HFF-Myc (cell line): ENCODE results near the gene IL16.
A peak's percentile ranks its signal among the peaks of the same experiment; 100 is the strongest.

Source experiments
- DNase-seq: peaks from one replicate; pipeline ENCODE4 v3.0.0-alpha.2; 2011; ENCODE audit warnings: low read depth; ENCODE audit errors: extremely low read depth
- H3K4me3 ChIP-seq: replicated peaks from 2 replicates; pipeline ENCODE4 v1.5.1; 2011; ENCODE audit warnings: low read depth, mild to moderate bottlenecking, control low read depth, low read length
- TF ChIP-seq, protein P1 (sequence below): IDR thresholded peaks from 2 replicates; pipeline ENCODE4 v1.5.1; 2012; ENCODE audit warnings: mild to moderate bottlenecking, low read depth, low read length, control low read depth; ENCODE audit errors: missing control alignments

Gene IL16

DNA sequence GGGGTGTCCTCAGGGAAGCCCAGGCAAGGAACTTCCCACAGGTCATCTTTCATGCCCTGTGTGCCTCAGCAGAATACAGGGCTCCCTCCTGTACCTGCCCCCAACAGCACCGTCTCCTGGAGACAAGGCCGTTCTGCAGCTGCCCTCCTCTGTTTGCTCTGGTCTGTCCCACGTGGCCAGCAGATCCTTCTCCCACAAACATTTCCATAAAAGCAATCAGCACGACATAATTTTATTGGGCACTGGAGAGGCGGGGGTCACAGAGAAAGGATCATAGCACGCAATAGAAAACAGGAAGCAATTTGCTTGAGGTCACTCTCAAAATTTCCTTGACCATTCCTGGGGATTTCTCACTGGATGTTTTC lies 97.8 kb downstream of the IL16 start:
- DNase-seq: no peak
- TF ChIP-seq, protein P1, sequence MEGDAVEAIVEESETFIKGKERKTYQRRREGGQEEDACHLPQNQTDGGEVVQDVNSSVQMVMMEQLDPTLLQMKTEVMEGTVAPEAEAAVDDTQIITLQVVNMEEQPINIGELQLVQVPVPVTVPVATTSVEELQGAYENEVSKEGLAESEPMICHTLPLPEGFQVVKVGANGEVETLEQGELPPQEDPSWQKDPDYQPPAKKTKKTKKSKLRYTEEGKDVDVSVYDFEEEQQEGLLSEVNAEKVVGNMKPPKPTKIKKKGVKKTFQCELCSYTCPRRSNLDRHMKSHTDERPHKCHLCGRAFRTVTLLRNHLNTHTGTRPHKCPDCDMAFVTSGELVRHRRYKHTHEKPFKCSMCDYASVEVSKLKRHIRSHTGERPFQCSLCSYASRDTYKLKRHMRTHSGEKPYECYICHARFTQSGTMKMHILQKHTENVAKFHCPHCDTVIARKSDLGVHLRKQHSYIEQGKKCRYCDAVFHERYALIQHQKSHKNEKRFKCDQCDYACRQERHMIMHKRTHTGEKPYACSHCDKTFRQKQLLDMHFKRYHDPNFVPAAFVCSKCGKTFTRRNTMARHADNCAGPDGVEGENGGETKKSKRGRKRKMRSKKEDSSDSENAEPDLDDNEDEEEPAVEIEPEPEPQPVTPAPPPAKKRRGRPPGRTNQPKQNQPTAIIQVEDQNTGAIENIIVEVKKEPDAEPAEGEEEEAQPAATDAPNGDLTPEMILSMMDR: peak; percentile 20
- no peak overlapping the region for H3K4me3 ChIP-seq

DNA sequence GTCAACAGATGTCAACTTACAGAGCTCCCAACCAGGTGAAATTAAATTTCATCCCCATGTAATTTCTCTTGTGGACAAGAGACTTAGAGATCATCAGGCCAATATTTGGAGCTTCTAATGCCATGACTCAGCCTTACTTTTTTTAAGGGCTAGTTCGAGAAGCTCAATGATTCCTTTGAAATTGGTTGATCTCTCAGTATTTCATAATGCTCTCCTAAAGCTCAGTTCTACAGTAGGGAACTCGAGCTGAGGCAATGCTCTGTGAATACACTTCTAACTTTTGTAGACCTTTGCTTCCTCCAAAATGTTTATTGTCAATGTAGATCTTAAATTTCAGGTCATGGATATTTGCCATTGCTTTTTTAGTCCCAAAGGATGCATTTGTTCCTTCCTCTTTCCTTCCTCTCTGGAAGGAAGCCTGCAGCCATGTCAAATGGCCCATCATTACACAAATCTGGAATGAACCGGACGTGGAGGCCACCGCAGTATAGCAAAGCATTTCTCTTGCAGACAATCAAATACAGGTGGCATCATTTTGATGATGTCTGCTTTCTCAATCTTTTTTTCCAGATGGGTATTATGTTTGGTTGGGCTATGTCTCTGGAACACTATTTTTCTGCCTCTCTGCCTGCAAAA lies 98.9 kb downstream of the IL16 start:
- no peak for DNase-seq
- no peak overlapping the region for H3K4me3 ChIP-seq
- TF ChIP-seq, protein P1: no peak

DNA sequence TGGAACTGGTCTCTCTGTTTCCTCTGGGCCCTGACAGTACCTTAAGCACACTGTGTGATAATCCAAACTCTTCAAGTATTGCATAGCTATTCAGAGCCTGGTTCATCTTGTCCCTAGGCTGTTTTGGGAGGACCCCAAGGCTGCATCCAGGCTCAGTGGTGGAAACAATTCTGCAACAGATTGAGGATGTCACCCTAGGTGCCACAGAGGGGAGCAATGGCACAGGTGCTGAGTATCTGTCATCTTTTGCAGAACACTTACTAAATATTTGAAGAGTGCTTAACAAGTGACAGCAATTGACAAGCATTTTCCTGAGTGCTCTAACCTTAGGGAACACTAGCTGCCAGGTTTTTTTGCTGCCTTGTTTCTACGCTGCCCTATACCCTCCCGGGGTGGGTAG lies 99.5 kb downstream of the IL16 start:
- no peak for DNase-seq
- no peak overlapping the region for H3K4me3 ChIP-seq
- TF ChIP-seq, protein P1: no peak

DNA sequence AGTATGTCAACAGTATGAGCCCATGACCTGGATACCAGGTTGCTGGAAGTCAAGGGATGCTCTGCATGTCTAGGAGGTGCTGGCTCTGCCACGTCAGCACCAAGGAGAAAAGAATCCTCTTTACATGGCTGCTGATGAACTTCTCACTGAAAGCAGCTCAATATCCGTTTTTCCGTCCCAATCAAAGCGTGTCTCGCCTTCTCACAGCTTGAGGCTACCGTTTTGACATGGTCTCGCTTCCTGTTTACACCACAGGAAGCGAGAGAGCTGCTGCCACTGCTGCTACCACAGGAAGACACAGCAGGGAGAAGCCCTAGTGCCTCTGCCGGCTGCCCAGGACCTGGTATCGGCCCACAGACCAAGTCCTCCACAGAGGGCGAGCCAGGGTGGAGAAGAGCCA lies 100.0 kb downstream of the IL16 start:
- H3K4me3 ChIP-seq: no peak overlapping the region
- TF ChIP-seq, protein P1: no peak
- no peak for DNase-seq

DNA sequence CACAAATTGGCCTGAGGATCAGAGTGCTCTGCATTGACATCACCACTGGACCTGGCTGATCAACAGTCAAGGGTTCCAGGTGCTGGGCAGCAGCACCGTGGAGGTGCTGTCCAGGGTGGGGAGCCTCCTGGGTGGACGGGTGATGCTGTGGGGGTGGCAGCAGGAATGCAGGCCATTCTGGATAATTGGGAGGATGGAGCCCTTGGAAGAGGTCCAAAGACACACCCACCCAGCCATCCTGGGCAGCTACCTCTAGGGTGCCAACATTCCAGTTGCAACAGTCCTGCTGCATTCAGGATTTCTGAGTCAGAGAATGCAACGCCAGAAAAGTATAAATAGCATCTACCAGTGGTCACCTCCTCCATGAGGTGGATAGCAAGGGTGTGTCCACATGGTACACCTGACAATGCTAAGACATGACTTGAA lies 100.5 kb downstream of the IL16 start:
- no peak for DNase-seq
- TF ChIP-seq, protein P1: no peak

DNA sequence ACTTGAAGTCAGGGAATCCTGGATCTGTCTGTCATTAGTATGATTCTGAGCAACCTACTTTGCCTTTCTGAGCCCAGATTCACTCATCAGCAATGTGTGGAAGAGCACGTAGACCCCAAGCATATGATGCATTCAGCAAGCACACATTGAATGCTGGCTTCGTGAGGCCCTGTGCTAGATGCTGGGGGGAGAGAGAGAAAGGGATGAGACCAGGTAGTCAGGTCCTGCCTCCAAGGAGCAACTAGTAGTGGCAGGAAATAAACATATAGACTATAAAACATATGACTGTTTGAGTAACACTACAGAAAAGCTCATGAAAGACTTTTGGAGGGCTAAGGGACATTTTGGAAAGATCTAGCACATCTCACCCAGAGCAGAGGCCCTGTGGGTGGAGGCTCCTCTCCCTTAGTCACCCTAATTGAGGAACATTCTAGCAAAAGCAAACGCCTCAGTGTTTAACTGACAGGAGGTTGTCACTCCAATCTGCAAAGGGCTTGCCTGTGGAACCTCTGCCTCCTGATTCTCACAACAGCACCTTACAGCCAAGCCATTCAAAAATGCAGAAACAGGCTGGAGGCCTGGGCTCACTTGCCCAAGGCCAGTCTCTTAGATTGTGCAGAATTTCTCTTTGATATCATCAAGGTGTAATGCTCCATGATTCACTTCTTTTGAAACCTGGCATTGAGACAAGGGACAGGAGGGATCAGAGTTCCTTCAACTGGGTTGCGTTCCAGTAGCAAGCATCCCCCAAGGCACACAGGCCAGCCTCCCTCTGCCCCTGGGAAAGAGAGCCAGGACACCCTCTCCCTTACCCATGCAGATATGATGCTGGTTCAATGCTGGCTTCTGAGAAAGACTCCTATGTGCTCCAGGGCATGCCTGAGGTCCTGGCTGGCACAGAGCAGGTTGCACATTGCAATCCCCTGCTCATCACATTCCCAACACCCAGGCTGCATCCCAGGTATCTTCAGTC lies 101.2 kb downstream of the IL16 start:
- TF ChIP-seq, protein P1: no peak
- DNase-seq: no peak
- no peak overlapping the region for H3K4me3 ChIP-seq

More for the DNA sequence above, 100.5 kb downstream of the IL16 start:
- H3K4me3 ChIP-seq: no peak overlapping the region
